H1 (cell line): Measurements from ENCODE around the gene TMEM117. TPM values are rescaled to one million over a fixed set of nuclear protein-coding genes. Genes with fewer than 3 reads are reported as not detected.

Experiments used
- CEBPB ChIP-seq: IDR thresholded peaks from 2 replicates; pipeline ENCODE4 v1.6.1; 2012; ENCODE audit warnings: low read depth, low read length
- CTBP2 ChIP-seq: IDR thresholded peaks from 2 replicates; pipeline ENCODE4 v1.7.0; 2011; ENCODE audit warnings: borderline replicate concordance, mild to moderate bottlenecking, moderate library complexity, mixed read lengths, low read length; ENCODE audit not compliant: insufficient read depth, insufficient read length
- EP300 ChIP-seq, 2 experiments: IDR thresholded peaks; 1 replicate in 1 of 2; 2 replicates in 1 of 2; pipeline ENCODE4 v1.6.1; 2011 to 2012; ENCODE audit warnings: low read depth in 2 of 2, low read length in 2 of 2, mild to moderate bottlenecking in 2 of 2, borderline replicate concordance in 1 of 2, inconsistent platforms in 1 of 2, moderate library complexity in 1 of 2
- EZH2 ChIP-seq: fragments of 200-600 bp; sonication (generic); IDR thresholded peaks from 2 replicates; pipeline ENCODE4 v1.7.1; 2012; ENCODE audit warnings: low read depth, mild to moderate bottlenecking, moderate library complexity, low read length, inconsistent platforms; ENCODE audit not compliant: severe bottlenecking
- FOSL1 ChIP-seq: IDR thresholded peaks from 2 replicates; pipeline ENCODE4 v1.6.1; 2011; ENCODE audit warnings: mild to moderate bottlenecking, low read depth, low read length, moderate library complexity; ENCODE audit not compliant: insufficient read depth
- HDAC6 ChIP-seq: IDR thresholded peaks from one replicate; pipeline ENCODE4 v1.7.1; 2012; ENCODE audit warnings: low read depth, mild to moderate bottlenecking, inconsistent platforms, low read length, moderate library complexity
- JUND ChIP-seq: IDR thresholded peaks from 2 replicates; pipeline ENCODE4 v1.6.1; 2011; ENCODE audit warnings: mild to moderate bottlenecking, improper control_type of control experiment, low read length
- KDM4A ChIP-seq: IDR thresholded peaks from one replicate; pipeline ENCODE4 v1.7.1; 2012; ENCODE audit warnings: low read depth, mild to moderate bottlenecking, moderate library complexity, low read length, inconsistent platforms; ENCODE audit not compliant: severe bottlenecking
- SP1 ChIP-seq: IDR thresholded peaks from 2 replicates; pipeline ENCODE4 v1.6.1; 2011; ENCODE audit warnings: low read depth, low read length
- SP2 ChIP-seq: IDR thresholded peaks from 2 replicates; pipeline ENCODE4 v1.6.1; 2012; ENCODE audit warnings: mild to moderate bottlenecking, low read length, inconsistent platforms
- SUZ12 ChIP-seq: fragments of 200-600 bp; sonication (generic); IDR thresholded peaks from 2 replicates; pipeline ENCODE4 v1.6.1; 2012; ENCODE audit warnings: mild to moderate bottlenecking, inconsistent platforms, low read length, moderate library complexity, mixed read lengths
- TBP ChIP-seq: IDR thresholded peaks from 2 replicates; pipeline ENCODE4 v1.6.1; 2011; ENCODE audit warnings: low read depth, low read length, improper control_type of control experiment
- polyA plus RNA-seq, 7 experiments: library from polyadenylated mRNA; depleted of rRNA in 3 of 7; stranded (reverse) in 5 of 7; unstranded in 2 of 7; fragments of >200 nt in 5 of 7; fragments of 200-250 nt in 2 of 7; gene quantifications; 1 replicate in 5 of 7; 2 replicates in 1 of 7; 4 replicates in 1 of 7; pipeline versions ENCODE4 v1.2.1 to v1.2.3, GENCODE V29; 2011 to 2013; ENCODE audit warnings: missing spikeins in 2 of 7, mixed read lengths in 2 of 7
- total RNA-seq: library from RNA; stranded (reverse); fragmentation: NEBNext Ultra II Directional; extraction: Animal tissue kit (Norgen Biotek cat#: 25700); gene quantifications from 2 replicates; pipeline ENCODE4 v1.2.1, GENCODE V29; 2021
- TF ChIP-seq, protein P1 (sequence below): IDR thresholded peaks from 2 replicates; pipeline ENCODE4 v1.6.1; 2012; ENCODE audit warnings: low read length, inconsistent platforms

TMEM117 gene
- total and polyA plus RNA-seq, 2 of the 8 experiments (the other 6 are each of a cell fraction or from before 2014, with no cell fraction given): 0.80 to 1.4 TPM

- TF ChIP-seq KDM4A (no peak), EZH2 (no peak), SP1 (no peak), HDAC6 (no peak), SP2 (no peak), JUND (no peak), CEBPB (no peak), EP300 (IDR thresholded peaks at IDR 0.05; ENCODE audit: borderline replicate concordance in 1 of 2, low read depth in 2 of 2, low read length in 2 of 2) (no peak), CTBP2 (no peak), FOSL1 (no peak), TBP (no peak), SUZ12 (no peak)
- TF ChIP-seq, protein P1, sequence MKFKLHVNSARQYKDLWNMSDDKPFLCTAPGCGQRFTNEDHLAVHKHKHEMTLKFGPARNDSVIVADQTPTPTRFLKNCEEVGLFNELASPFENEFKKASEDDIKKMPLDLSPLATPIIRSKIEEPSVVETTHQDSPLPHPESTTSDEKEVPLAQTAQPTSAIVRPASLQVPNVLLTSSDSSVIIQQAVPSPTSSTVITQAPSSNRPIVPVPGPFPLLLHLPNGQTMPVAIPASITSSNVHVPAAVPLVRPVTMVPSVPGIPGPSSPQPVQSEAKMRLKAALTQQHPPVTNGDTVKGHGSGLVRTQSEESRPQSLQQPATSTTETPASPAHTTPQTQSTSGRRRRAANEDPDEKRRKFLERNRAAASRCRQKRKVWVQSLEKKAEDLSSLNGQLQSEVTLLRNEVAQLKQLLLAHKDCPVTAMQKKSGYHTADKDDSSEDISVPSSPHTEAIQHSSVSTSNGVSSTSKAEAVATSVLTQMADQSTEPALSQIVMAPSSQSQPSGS: no peak
Measured at GRCh38 chr12:43848786-43849185, 12.9 kb downstream of the TMEM117 start (continued).
